Head of caudate nucleus (tissue), 42 donors: ENCODE results near the gene FAM13A.
"Not testable (repeated sequence)": the region's sequence is repeated elsewhere in the genome, so short reads cannot be mapped to it uniquely, and the experiment has no call there.

Source experiments
- DNase-seq, 42 donors: peaks; one replicate each; pipeline versions ENCODE4 v3.0.0 to v3.0.0-alpha.2; 2020 to 2021; ENCODE audit warnings: mixed read lengths in 7 of 42
- intact Hi-C: fragments of 100-400 bp; cut with DNase I; formaldehyde crosslinking; loops from one replicate; pipeline ENCODE4 v1.15.0; 2022

The FAM13A gene

DNA sequence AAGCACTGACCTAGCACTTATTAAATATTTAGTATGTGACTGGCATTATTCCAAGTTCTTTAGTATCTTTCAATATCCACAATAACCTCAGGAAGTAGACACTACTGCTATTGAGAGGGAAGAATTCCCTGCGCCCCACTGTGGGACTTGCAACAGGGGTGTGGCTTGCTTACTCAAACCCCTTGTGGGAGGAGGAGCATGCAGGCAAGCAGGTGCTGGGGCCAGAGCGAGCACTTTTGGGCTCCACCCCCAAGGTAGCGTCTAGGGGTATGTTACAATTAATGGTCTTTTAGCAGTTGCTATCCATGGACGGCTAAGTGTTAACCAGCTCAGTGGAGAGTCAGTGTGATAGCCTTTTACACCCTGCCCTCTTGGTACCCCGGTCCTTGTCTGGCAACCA is 50.7 kb downstream of the FAM13A start:
- intact Hi-C loops: no loop called here
- no peak for DNase-seq

DNA sequence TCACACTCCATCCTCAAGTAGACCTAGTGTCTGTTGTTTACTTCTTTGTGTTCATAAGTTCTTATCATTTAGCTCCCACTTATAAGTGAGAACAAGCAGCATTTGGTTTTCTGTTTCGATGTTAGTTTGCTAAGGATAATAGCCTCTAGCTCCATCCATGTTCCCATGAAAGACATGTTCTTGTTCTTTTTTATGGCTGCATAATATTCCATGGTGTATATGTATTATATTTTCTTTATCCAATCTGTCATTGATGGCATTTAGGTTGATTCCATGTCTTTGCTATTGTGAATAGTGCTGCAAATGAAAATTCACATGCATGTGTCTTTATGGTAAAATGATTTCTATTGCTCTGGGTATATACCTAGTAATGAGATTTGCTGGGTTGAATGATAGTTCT is 51.9 kb downstream of the FAM13A start:
- DNase-seq, intact Hi-C loops: not testable (repeated sequence)

DNA sequence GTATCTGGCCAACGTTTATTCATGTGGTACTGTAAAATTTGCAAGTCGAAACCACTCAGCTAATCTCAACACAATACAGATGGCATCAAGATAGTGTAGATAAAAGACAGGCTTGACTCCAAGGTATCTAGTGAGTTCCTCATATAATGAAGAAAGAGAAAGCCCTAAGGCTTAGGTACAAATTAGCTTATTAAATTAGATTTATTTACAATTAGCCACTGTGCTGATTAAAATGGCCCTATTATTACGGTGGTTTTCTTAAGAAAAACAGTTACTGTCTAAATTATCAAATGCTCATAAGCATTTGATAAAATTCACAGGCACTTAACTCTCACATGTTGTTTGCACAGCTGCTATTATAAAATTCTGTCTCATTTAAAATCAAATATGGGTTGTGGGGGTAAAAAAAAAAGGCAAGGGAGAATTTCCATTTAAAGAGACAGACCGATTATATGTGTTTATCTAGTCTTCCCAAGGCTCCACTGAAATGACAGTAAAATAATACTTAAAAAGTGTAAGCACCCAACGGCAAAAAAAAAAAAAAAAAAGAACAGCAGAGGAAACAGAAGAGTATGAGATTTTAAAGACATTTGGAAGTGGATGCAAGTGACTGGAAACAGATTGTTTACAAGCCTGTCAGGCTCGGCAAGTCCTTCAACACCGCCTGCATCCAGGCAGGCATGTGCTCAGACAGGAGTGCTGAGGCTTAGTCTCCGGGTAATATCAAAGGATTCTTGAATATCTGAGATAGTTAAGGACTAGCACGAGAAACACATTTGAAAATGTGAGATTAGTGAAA is 55.1 kb downstream of the FAM13A start:
- no peak for DNase-seq
- intact Hi-C loops: no loop called here

GRCh38 chr4:89000844-89001360 is 56.1 kb downstream of the FAM13A start:
- intact Hi-C loops: no loop called here
- no peak for DNase-seq

GRCh38 chr4:89000382-89000781 is 56.6 kb downstream of the FAM13A start:
- intact Hi-C loops: no loop called here
- DNase-seq: no peak

DNA sequence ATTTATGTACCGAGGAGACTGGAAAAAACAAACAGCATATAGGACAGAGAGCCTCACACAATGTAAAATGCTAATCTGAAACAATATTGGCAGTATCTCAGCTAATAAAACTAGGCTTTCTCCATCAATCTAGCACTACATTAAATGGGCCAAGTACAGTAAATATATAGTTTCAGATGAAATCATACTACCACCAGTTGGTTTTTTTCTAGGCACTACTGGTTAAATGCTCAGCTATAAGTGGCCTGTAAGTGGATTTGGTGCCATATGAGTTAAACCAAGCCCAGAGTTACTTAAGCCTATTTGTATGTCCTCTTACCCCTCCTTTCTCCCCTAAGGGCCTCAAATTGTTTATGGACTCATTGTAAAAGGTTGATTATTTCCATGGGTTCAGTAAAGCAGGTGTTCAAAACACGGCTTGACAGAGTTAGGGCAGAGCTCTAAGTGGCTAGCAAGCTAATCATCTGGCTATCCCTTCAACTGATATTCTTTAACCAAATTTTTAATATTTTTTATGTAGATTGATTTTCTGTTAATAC is 57.5 kb downstream of the FAM13A start:
- no peak for DNase-seq
- intact Hi-C loops: no loop called here

GRCh38 chr4:88998891-88999290 is 58.1 kb downstream of the FAM13A start:
- intact Hi-C loops: no loop called here
- no peak for DNase-seq

DNA sequence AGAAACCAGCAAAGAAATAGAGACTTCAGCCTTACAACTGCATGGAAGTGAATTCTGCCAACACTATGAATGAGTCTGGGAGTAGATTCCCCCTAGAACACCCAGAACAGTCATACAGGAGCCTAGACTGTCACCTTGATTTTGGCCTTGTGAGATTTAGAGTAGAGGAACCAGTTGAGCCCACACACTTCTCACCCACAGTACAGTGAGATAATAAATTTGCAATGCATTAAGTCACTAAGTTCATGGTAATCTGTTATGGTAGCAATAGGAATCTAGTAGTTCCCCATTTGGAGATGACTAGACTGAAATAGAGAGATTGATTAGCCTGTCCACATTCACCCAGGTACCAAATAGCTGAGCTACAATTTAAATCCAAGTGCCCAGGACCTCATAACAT is 59.0 kb downstream of the FAM13A start:
- intact Hi-C loops: no loop called here
- DNase-seq: no peak

GRCh38 chr4:88995874-88996273 is 61.1 kb downstream of the FAM13A start:
- DNase-seq: no peak
- intact Hi-C loops: no loop called here

DNA sequence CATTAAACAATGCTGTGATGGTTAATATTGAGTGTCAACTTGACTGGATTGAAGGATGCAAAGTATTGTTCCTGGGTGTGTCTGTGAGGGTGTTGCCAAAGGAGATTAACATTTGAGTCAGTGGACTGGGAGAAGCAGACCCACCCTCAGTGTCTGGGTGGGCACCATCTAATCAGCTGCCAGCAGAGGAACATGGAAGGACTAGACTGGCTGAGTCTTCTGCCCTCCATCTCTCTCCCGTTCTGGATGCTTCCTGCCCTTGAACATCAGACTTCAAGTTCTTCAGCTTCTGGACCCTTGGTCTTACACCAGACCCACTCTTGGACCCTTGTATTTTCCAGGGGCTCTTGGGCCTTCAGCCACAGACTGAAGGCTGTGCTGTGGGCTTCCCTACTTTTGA is 61.7 kb downstream of the FAM13A start:
- intact Hi-C loops, DNase-seq: not testable (repeated sequence)

- DNase-seq: no peak
- intact Hi-C loops: no loop called here
Observed at GRCh38 chr4:88993246-88993645, 63.7 kb downstream of the FAM13A start.

GRCh38 chr4:88991746-88992145 is 65.2 kb downstream of the FAM13A start:
- intact Hi-C loops: no loop called here
- no peak for DNase-seq

DNA sequence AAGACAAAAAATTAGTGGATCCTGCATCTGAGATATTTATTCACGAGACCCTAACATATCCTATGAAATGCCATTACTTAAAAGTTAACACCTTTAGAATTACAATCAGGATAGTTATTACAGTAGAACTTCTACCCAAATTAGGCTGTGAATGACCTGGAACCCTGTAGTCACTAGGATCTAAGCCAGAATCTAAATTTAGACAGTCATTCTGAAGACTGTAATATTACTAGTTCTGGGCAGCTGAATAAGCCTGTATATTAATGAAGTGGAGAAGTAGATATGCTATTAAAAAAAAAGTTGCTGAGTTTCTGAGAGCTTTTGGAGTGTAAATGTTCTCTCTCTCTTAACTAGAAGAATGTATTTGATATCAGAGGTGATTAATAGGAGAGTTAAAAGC is 67.0 kb downstream of the FAM13A start:
- intact Hi-C loops: no loop called here
- DNase-seq: no peak

GRCh38 chr4:88985088-88985773 is 71.8 kb downstream of the FAM13A start:
- intact Hi-C loops: no loop called here
- no peak for DNase-seq

DNA sequence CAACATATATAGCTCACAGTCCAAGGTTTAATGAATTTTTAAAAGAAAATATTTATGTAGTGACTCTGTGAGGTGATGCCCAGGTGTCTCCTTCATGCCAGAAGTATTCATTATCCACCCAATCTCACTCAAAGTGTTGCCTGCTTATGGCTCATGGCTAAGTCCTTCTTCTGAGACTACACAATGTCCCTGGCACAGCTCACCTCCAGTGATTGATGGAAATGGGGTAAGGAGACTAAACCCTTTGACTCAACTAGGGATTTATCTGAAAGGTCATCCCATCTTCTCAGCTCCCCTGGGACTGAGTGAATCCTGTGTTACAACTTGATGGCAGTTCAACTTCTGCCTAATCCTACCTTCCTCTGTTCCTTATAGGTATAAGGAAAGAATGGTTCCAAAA is 74.2 kb downstream of the FAM13A start:
- DNase-seq: no peak
- intact Hi-C loops: no loop called here

DNA sequence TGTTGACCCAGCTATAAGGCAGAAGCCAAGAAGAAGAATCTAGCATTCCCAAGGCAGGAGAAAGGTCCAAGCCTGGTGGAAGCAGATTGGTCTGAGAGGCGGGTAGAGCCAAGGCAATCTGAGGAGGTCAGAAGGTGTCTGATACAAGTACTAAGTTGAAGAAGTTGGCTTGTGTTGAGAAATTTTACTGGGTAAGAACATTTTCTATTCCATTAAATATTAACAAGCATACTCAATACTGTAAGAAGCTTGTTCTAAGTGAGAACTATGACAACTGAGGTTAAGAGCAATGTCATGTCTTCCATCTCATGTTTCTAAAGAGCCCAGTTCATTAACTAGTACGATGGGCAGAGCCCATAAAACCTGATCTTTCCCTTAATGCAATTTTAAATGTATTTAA is 75.0 kb downstream of the FAM13A start:
- intact Hi-C loops: no loop called here
- DNase-seq: no peak

GRCh38 chr4:88981556-88981955 is 75.4 kb downstream of the FAM13A start:
- no peak for DNase-seq
- intact Hi-C loops: no loop called here

DNA sequence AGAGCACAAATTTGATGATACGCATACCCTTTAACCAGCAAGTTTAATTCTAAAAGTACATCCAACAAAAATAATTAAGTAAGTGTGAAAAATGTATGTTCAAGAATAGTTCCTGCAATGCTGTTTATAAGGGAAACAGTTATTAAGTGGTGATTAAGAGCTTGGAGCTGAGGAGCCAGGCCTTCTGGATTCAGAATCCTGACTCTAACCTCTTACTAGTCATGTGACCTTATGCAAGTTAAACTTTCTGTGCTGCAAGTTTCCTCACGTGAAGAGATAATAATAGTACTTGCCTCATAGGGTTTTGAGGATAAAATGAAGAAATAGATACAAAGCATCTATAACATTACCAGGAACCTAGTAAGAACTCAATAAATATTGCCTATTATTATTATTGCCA is 77.7 kb downstream of the FAM13A start:
- intact Hi-C loops: no loop called here
- DNase-seq: no peak

GRCh38 chr4:88976775-88977035 is 80.3 kb downstream of the FAM13A start:
- intact Hi-C loops: no loop called here

DNA sequence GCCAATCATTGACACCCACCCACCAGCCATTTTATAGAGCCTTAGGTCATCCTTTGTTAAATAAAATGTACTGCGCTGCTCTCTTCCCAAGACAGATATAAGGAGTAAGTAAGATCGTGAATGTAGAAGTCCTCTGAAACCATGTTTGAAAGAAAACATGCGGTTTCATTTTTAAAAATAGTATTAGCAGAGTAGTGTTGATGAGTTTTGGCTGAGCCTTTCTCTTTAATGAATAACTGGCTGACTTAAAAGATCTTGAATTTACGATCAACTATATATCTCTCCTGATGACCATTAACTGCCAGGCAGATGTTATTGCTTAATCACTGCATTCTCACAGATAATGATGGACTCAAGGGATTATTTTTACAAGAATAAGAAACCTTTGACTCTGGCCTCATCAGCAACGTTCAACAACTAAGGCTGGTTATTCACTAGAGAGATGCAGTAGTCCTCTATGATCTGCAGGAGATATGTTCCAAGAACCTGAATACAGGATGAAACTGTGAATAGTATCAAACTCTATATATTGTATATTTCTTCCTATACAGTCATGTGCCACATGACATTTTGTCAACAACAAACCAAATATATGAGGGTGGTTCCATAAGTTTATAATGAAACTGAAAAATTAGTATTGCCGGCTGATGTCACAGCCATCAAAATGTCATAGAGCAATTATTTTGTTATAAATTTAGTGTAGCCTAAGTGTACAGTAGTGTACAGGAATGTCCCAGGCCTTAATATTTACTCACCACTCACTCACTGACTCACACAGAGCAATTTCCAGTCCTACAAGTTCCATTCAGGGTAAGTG is 80.8 kb downstream of the FAM13A start:
- intact Hi-C loops: no loop called here
- no peak for DNase-seq

More at GRCh38 chr4:88976775-88977035, 80.3 kb downstream of the FAM13A start:
- DNase-seq: no peak
